ENCODE measurements around the gene ERVV-1.
"Not testable (repeated sequence)": the region's sequence is repeated elsewhere in the genome, so short reads cannot be mapped to it uniquely, and the experiment has no call there.

ERVV-1 gene

GRCh38 chr19:53013621-53014020 is at the start of gene ERVV-1:
ERVV-1 (plus strand) TSS chr19:53013921; CDS start chr19:53014091, 170 bp downstream.
- DNase-seq, result no peak

- DNase-seq, result no peak
Measured at GRCh38 chr19:52967772-52968171, 45.9 kb upstream of the ERVV-1 start.

- DNase-seq, result no peak
Measured at GRCh38 chr19:52981329-52981728, 32.4 kb upstream of the ERVV-1 start.

GRCh38 chr19:52983167-52983566 is 30.6 kb upstream of the ERVV-1 start:
- not testable (repeated sequence) for DNase-seq

GRCh38 chr19:52987221-52987620 is 26.5 kb upstream of the ERVV-1 start:
- no peak for DNase-seq

- DNase-seq, result no peak
Measured at GRCh38 chr19:52988506-52988905, 25.2 kb upstream of the ERVV-1 start.

GRCh38 chr19:52990759-52991418 is 22.8 kb upstream of the ERVV-1 start:
- no peak for DNase-seq

GRCh38 chr19:52991484-52991883 is 22.2 kb upstream of the ERVV-1 start:
- DNase-seq, result no peak

- no peak for DNase-seq
Measured at GRCh38 chr19:52992109-52993004, 21.4 kb upstream of the ERVV-1 start.

GRCh38 chr19:52993342-52994178 is 20.2 kb upstream of the ERVV-1 start:
- DNase-seq, result peak; percentile 79

- no peak for DNase-seq
Measured at GRCh38 chr19:52995711-52996110, 18.0 kb upstream of the ERVV-1 start.

GRCh38 chr19:52997975-52998374 is 15.7 kb upstream of the ERVV-1 start:
- DNase-seq, result no peak

- DNase-seq, result no peak
Measured at GRCh38 chr19:53002479-53002878, 11.2 kb upstream of the ERVV-1 start.

- DNase-seq, result no peak
Measured at GRCh38 chr19:53004242-53004641, 9.5 kb upstream of the ERVV-1 start.

- DNase-seq, result no peak
Measured at GRCh38 chr19:53007200-53007599, 6.5 kb upstream of the ERVV-1 start.

GRCh38 chr19:53007606-53008005 is 6.1 kb upstream of the ERVV-1 start:
- DNase-seq, result no peak

GRCh38 chr19:53008061-53008778 is 5.5 kb upstream of the ERVV-1 start:
- no peak for DNase-seq

GRCh38 chr19:53010494-53010893 is 3.2 kb upstream of the ERVV-1 start:
- no peak for DNase-seq

GRCh38 chr19:53012006-53012405 is 1.7 kb upstream of the ERVV-1 start:
- DNase-seq, result no peak

- no peak for DNase-seq
Measured at GRCh38 chr19:53015159-53015558, 1.4 kb downstream of the ERVV-1 start.

GRCh38 chr19:53015730-53016129 is 2.0 kb downstream of the ERVV-1 start:
- DNase-seq, result no peak

GRCh38 chr19:53019684-53020083 is 6.0 kb downstream of the ERVV-1 start:
- DNase-seq, result no peak

GRCh38 chr19:53028306-53028705 is 14.6 kb downstream of the ERVV-1 start:
- not testable (repeated sequence) for DNase-seq

Measured in NCI-H2227 treated with DMSO at 0.1 percent for 48 hours (cell line).